Muscle layer of colon (tissue), 2 donors: ENCODE measurements around the gene KCNN3.

ENCODE experiments used
- H3K27ac ChIP-seq: one replicate; pipeline ENCODE4 v1.7.0; 2013; ENCODE audit warnings: low read depth, mild to moderate bottlenecking, low read length, moderate library complexity
- H3K27me3 ChIP-seq, 2 donors: one replicate each; pipeline ENCODE4 v1.7.0; 2013; ENCODE audit warnings: low read length in 2 of 2, mild to moderate bottlenecking in 2 of 2; ENCODE audit not compliant: insufficient read depth in 2 of 2, control insufficient read depth in 1 of 2
- H3K36me3 ChIP-seq: one replicate; pipeline ENCODE4 v1.7.0; 2013; ENCODE audit warnings: mild to moderate bottlenecking, low read length; ENCODE audit not compliant: insufficient read depth
- H3K4me1 ChIP-seq: one replicate; pipeline ENCODE4 v1.7.0; 2013; ENCODE audit warnings: mild to moderate bottlenecking, low read length; ENCODE audit not compliant: insufficient read depth
- H3K4me3 ChIP-seq, 2 donors: one replicate each; pipeline ENCODE4 v1.7.0; 2013; ENCODE audit warnings: low read length in 2 of 2, low read depth in 1 of 2, mild to moderate bottlenecking in 1 of 2, moderate library complexity in 1 of 2
- H3K9ac ChIP-seq: one replicate; pipeline ENCODE4 v1.7.0; 2013; ENCODE audit warnings: low read length
- H3K9me3 ChIP-seq: one replicate; pipeline ENCODE4 v1.7.0; 2013; ENCODE audit warnings: mild to moderate bottlenecking, low read length
- donor health status: abdominal sarcoma.
- donor health status: Adenocarcinoma of cecum.

The KCNN3 gene

DNA sequence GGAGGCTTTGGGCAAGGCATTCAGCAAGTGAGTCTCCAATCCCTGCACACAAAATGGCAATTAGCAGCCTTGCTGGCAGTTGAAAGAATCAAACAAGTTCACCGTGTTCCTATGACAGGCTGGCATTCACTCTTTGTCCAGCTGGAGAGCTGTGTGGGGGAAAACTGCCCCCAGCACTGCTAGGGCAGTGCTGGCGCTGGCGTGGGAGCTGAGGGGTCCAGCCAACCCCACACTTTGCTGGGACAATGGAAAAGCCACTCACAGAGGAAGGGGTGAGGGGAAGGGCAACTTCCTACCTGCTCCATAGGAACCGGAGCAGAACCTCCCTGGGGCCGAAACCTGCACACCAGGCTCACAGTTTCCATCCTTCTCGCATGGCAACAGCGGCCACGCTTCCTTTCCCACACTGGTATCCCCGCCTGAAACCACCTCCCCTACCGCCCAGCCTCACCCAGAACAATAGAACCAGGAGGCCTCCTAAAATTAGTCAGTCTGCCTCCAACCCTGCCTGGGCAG is 26.7 kb upstream of the KCNN3 start:
- no peaks in the 10 kb centered on the region for H3K27me3 ChIP-seq
- no peak overlapping the region for H3K27ac ChIP-seq
- H3K4me3 ChIP-seq, result no peak overlapping the region
- H3K36me3 ChIP-seq, result no peaks in the 10 kb centered on the region
- no peak overlapping the region for H3K9ac ChIP-seq
- no peaks in the 10 kb centered on the region for H3K4me1 ChIP-seq
- no peaks in the 10 kb centered on the region for H3K9me3 ChIP-seq

DNA sequence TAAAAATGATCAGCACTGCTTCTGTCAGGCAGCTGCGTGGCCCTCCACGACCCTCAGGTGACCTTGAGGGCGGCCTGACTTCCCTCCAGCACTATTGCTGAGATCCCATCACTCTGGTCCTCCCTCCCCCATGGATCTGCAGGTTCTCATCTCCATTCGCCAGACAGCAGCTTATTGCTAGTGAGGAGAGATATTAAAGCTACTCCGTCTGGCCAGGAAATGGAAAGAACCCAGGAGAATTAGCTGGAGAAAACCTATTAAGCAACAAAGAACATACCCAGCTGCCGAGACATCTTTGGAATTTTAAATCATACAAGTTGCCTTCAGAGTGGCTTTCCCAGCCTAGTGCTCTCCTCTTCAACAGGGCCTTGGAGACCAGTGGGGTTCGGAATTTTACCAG is 25.7 kb upstream of the KCNN3 start:
- H3K27ac ChIP-seq, result no peak overlapping the region
- no peaks in the 10 kb centered on the region for H3K4me1 ChIP-seq
- H3K36me3 ChIP-seq, result no peaks in the 10 kb centered on the region
- H3K4me3 ChIP-seq, result no peak overlapping the region
- H3K9me3 ChIP-seq, result no peaks in the 10 kb centered on the region
- no peak overlapping the region for H3K9ac ChIP-seq
- H3K27me3 ChIP-seq, result no peaks in the 10 kb centered on the region

DNA sequence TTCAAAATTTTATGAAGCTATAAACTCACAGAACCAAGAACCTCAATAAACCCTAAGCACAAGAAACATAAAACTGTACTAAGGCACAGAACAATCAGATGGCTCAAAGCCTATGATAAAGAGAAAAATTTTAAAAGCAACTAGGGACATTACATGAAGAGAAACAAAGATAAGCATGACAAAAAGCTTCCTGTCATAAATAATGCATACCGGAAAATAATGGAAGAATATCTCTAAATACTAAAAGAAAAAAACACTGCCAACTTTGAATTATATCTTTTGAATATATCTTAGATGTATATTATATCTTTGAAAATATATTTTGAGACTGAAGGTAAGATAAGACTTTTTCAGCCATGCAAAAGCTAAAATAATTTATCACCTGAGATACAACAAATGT is 21.4 kb upstream of the KCNN3 start:
- Histone ChIP-seq H3K9me3 (no peaks in the 10 kb centered on the region), H3K36me3 (no peaks in the 10 kb centered on the region), H3K9ac (no peak overlapping the region), H3K4me1 (no peaks in the 10 kb centered on the region), H3K27ac (no peak overlapping the region), H3K4me3 (no peak overlapping the region), H3K27me3 (no peaks in the 10 kb centered on the region)

GRCh38 chr1:154888757-154889156 is 18.7 kb upstream of the KCNN3 start:
- Histone ChIP-seq H3K9me3 (no peaks in the 10 kb centered on the region), H3K4me1 (no peaks in the 10 kb centered on the region), H3K27ac (no peak overlapping the region)

DNA sequence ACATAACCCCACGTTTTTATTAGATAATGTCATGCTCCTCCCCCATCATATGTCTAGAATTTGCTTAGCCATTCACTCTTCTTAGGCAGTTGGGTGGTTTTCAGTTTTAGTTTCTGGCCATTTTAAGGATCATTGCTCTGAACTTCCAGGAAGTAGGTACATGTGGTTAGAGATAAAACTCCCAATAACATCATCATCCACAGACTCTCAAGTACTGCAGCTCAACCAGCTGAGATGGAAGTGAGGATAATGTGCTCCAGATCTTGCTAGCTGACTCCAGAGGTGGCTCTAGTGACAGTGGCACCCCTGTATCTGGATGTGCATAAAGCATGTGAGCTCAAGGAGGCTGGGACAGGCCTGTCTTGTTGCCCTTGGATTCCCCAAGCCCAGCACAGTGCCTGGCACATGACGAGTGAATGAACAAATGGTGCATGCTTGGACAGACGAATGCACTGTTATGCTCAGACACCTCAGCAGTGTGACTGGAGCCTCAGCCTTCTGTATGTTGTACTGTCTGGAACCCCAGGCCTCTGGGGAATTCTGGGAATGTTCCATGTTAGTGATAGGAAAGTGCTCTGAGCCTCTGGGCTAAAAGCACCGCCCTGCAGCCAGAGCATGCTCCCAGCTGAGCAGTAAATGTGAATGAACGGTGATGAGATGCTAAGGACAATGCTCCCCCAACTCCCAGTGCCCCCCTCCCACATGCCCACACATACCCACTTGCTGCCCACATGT is 16.4 kb upstream of the KCNN3 start:
- H3K9me3 ChIP-seq, result no peaks in the 10 kb centered on the region
- H3K4me1 ChIP-seq, result no peaks in the 10 kb centered on the region
- H3K27me3 ChIP-seq, result no peaks in the 10 kb centered on the region
- no peak overlapping the region for H3K9ac ChIP-seq
- H3K27ac ChIP-seq, result no peak overlapping the region
- H3K36me3 ChIP-seq, result no peaks in the 10 kb centered on the region
- no peak overlapping the region for H3K4me3 ChIP-seq

More at GRCh38 chr1:154888757-154889156, 18.7 kb upstream of the KCNN3 start:
- Histone ChIP-seq H3K36me3 (no peaks in the 10 kb centered on the region), H3K27me3 (no peaks in the 10 kb centered on the region), H3K4me3 (no peak overlapping the region), H3K9ac (no peak overlapping the region)

- H3K27ac ChIP-seq, result no peak overlapping the region
- H3K27me3 ChIP-seq, result no peaks in the 10 kb centered on the region
- H3K9me3 ChIP-seq, result no peaks in the 10 kb centered on the region
Measured at GRCh38 chr1:154884869-154885701, 15.0 kb upstream of the KCNN3 start.

GRCh38 chr1:154883919-154884868 is 14.1 kb upstream of the KCNN3 start:
- no peaks in the 10 kb centered on the region for H3K27me3 ChIP-seq
- H3K27ac ChIP-seq, result no peak overlapping the region
- H3K4me1 ChIP-seq, result no peaks in the 10 kb centered on the region
- H3K9ac ChIP-seq, result no peak overlapping the region
- no peak overlapping the region for H3K4me3 ChIP-seq
- no peaks in the 10 kb centered on the region for H3K9me3 ChIP-seq
- H3K36me3 ChIP-seq, result no peaks in the 10 kb centered on the region

More at GRCh38 chr1:154884869-154885701, 15.0 kb upstream of the KCNN3 start:
- H3K36me3 ChIP-seq, result no peaks in the 10 kb centered on the region
- no peak overlapping the region for H3K9ac ChIP-seq
- H3K4me1 ChIP-seq, result no peaks in the 10 kb centered on the region
- no peak overlapping the region for H3K4me3 ChIP-seq

- H3K9ac ChIP-seq, result no peak overlapping the region
- H3K4me1 ChIP-seq, result no peaks in the 10 kb centered on the region
- H3K9me3 ChIP-seq, result no peaks in the 10 kb centered on the region
- H3K4me3 ChIP-seq, result no peak overlapping the region
- H3K27ac ChIP-seq, result no peak overlapping the region
- no peaks in the 10 kb centered on the region for H3K27me3 ChIP-seq
- no peaks in the 10 kb centered on the region for H3K36me3 ChIP-seq
Measured at GRCh38 chr1:154881820-154882535, 11.9 kb upstream of the KCNN3 start.

GRCh38 chr1:154880671-154881070 is 10.6 kb upstream of the KCNN3 start:
- Histone ChIP-seq H3K36me3 (no peaks in the 10 kb centered on the region), H3K9ac (no peak overlapping the region), H3K27ac (no peak overlapping the region), H3K9me3 (no peaks in the 10 kb centered on the region), H3K4me1 (no peaks in the 10 kb centered on the region), H3K4me3 (no peak overlapping the region), H3K27me3 (no peaks in the 10 kb centered on the region)

- H3K9me3 ChIP-seq, result no peaks in the 10 kb centered on the region
- no peak overlapping the region for H3K9ac ChIP-seq
- H3K4me1 ChIP-seq, result no peaks in the 10 kb centered on the region
- H3K27me3 ChIP-seq, result no peaks in the 10 kb centered on the region
- H3K27ac ChIP-seq, result no peak overlapping the region
- no peak overlapping the region for H3K4me3 ChIP-seq
- no peaks in the 10 kb centered on the region for H3K36me3 ChIP-seq
Measured at GRCh38 chr1:154879038-154879421, 8.9 kb upstream of the KCNN3 start.
